Measurements from ENCODE around the gene RUVBL2. TPM values are rescaled to one million over a fixed set of nuclear protein-coding genes. Genes with fewer than 3 reads are reported as not detected.
A peak's percentile ranks its signal among the peaks of the same experiment; 100 is the strongest.

The RUVBL2 gene
- total RNA-seq, 1 experiment from 2014 or later = 107 TPM

DNA sequence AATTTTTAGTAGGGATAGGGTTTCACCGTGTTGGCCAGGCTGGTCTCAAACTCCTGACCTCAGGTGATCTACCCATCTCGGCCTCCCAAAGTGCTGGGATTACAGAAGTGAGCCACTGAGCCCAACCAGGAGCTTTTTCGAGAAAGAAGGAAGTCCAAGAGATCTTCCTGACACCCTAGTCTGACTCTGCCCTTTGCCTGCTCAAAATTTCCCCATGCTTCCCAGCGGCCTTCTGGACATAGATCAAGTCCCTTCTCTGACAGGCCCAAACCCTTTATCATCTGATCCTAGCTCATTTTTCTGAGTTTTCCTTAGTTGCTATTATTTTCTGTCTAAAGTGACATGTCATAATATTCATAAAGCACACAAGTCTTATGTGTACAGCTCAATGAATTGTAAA lies 40.5 kb upstream of the RUVBL2 start:
- H3K9ac ChIP-seq (ENCODE audit: low read length) = no peak overlapping the region
- H3K27ac ChIP-seq (ENCODE audit: low read length) = no peak overlapping the region
- no peak overlapping the region for H3K4me2 ChIP-seq (ENCODE audit: low read depth, low read length, poor library complexity, severe bottlenecking)

DNA sequence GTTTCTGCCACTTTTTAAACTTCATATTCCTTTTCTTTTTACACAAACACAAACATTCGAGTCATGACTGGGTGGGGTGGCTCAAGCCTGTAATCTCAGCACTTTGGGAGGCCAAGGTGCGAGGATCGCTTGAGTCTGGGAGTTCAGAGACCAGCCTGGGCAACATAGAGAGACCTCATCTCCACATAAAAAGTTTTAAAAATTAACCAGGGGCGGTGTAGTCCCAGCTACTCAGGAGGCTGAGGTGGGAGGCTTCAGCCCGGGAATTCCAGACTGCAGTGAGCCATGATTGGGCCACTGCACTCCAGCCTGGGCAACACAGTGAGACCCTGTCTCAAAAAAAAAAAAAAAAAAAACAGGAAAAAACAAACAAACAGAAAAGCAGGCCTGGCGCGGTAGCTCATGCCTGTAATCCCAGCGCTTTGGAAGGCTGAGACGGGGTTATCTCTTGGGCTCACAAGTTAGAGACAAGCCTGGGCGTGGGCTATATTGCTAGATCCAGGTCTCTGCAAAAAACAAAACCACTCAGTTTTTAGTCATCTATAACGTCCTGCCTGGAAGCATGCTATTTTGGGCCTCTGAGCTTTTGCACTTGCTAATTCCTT lies 39.6 kb upstream of the RUVBL2 start:
- Histone ChIP-seq H3K27me3 (ENCODE audit: low read length) (no peaks in the 10 kb centered on the region), H3K27ac (ENCODE audit: low read length) (no peak overlapping the region), H3K9me3 (ENCODE audit: low read length) (no peaks in the 10 kb centered on the region), H2AFZ (ENCODE audit: low read length) (peak overlapping the region; percentile 62), H3K9me2 (replicated peaks; ENCODE audit: insufficient read depth, low read length) (no peaks in the 10 kb centered on the region), H3K9ac (ENCODE audit: low read length) (peak overlapping the region; percentile 96), H4K20me1 (ENCODE audit: insufficient read depth, low read depth, low read length) (no peaks in the 10 kb centered on the region; the same call in 1 of the 2 replicates), H3K79me2 (ENCODE audit: low read length) (peaks cover 20% of the 10 kb centered on the region), H3K4me2 (ENCODE audit: low read depth, low read length, poor library complexity, severe bottlenecking) (peak overlapping the region; percentile 93), H3K4me1 (ENCODE audit: low read length) (peaks cover 14% of the 10 kb centered on the region), H3K4me3 (ENCODE audit: low read length) (peak overlapping the region; percentile 90), H3K36me3 (ENCODE audit: insufficient read depth, low read length) (peaks cover 10% of the 10 kb centered on the region; the same call in 1 of the 2 replicates)
- DNase-seq = peak; percentile 42

More for the DNA sequence above, 40.5 kb upstream of the RUVBL2 start:
- no peak overlapping the region for H3K4me3 ChIP-seq (ENCODE audit: low read length)
- no peaks in the 10 kb centered on the region for H3K27me3 ChIP-seq (ENCODE audit: low read length)
- H3K9me3 ChIP-seq (ENCODE audit: low read length) = no peaks in the 10 kb centered on the region
- peaks cover 20% of the 10 kb centered on the region for H3K79me2 ChIP-seq (ENCODE audit: low read length)
- H3K4me1 ChIP-seq (ENCODE audit: low read length) = peaks cover 14% of the 10 kb centered on the region
- peak; percentile 36 for DNase-seq
- H3K36me3 ChIP-seq (ENCODE audit: insufficient read depth, low read length) = peaks cover 10% of the 10 kb centered on the region; the same call in 1 of the 2 replicates
- H2AFZ ChIP-seq (ENCODE audit: low read length) = no peak overlapping the region
- H3K9me2 ChIP-seq (replicated peaks; ENCODE audit: insufficient read depth, low read length) = no peaks in the 10 kb centered on the region
- no peaks in the 10 kb centered on the region; the same call in 1 of the 2 replicates for H4K20me1 ChIP-seq (ENCODE audit: insufficient read depth, low read depth, low read length)

DNA sequence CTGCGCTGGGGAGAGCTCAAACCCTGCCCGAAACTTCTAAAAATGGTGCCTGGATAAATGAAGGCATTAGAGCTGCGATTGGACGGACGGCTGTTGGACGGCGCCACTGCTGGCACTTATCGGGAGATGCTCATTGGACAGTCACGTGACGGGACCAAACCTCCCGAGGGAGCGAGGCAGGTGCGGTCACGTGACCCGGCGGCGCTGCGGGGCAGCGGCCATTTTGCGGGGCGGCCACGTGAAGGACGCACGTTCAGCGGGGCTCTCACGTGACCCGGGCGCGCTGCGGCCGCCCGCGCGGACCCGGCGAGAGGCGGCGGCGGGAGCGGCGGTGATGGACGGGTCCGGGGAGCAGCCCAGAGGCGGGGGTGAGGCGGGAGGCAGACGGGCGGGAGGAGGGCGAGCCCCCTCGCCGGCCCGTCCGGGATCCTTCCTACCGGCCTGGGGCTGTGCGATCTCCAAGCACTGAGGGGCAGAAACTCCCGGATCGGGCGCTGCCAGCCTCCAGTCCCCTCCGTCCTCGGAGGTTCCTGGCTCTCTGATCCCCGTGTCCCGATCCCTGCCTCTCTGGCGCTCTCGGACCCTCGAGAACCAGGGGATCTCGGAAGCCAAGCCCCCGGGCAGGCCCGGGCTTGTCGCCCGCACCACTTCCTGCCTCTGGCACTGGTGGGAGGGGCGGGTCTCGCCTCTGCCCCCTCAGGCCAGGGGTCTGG lies 38.9 kb upstream of the RUVBL2 start, which contains the start of gene BAX:
TSS of gene BAX (plus strand) at position 281 of the 713 bp plus-strand sequence. CDS start at position 335, 54 bp downstream.
- Histone ChIP-seq H3K9me2 (replicated peaks; ENCODE audit: insufficient read depth, low read length) (no peaks in the 10 kb centered on the region), H2AFZ (ENCODE audit: low read length) (peak within 1 kb of the TSS; percentile 62), H3K79me2 (ENCODE audit: low read length) (peaks cover 20% of the 10 kb centered on the region), H3K4me2 (ENCODE audit: low read depth, low read length, poor library complexity, severe bottlenecking) (peak within 1 kb of the TSS; percentile 93), H3K9ac (ENCODE audit: low read length) (peak within 1 kb of the TSS; percentile 96), H3K4me1 (ENCODE audit: low read length) (peaks cover 14% of the 10 kb centered on the region), H4K20me1 (ENCODE audit: insufficient read depth, low read depth, low read length) (no peaks in the 10 kb centered on the region; the same call in 1 of the 2 replicates), H3K9me3 (ENCODE audit: low read length) (no peaks in the 10 kb centered on the region), H3K27ac (ENCODE audit: low read length) (peak within 1 kb of the TSS; percentile 62), H3K27me3 (ENCODE audit: low read length) (no peaks in the 10 kb centered on the region), H3K36me3 (ENCODE audit: insufficient read depth, low read length) (peaks cover 10% of the 10 kb centered on the region; the same call in 1 of the 2 replicates), H3K4me3 (ENCODE audit: low read length) (peak within 1 kb of the TSS; percentile 90)
- DNase-seq = peak; percentile 100

DNA sequence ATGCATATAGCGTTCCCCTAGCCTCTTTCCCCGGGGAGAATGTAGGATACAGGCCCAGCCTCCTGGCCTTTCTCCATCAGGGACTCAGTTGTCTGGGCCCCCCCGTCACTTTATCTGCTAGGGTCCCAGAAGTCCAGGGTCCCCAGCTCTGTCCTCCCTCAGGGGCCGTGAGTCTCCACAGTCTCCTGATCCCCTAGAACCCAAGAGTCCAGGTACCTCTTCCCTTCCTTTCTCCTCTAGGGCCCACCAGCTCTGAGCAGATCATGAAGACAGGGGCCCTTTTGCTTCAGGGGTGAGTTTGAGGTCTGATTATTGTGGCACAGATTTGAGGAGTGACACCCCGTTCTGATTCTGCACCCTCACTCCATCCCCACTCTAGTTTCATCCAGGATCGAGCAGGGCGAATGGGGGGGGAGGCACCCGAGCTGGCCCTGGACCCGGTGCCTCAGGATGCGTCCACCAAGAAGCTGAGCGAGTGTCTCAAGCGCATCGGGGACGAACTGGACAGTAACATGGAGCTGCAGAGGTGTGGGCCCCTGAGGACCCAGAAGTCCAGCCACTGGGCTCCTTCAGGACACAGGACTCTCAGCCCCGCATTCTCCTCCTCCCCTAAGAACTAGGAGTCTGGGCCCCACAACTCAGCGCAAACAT lies 38.3 kb upstream of the RUVBL2 start:
- peaks cover 14% of the 10 kb centered on the region for H3K4me1 ChIP-seq (ENCODE audit: low read length)
- peak overlapping the region; percentile 90 for H3K4me3 ChIP-seq (ENCODE audit: low read length)
- H3K4me2 ChIP-seq (ENCODE audit: low read depth, low read length, poor library complexity, severe bottlenecking) = peak overlapping the region; percentile 93
- H3K9me3 ChIP-seq (ENCODE audit: low read length) = no peaks in the 10 kb centered on the region
- H3K9ac ChIP-seq (ENCODE audit: low read length) = peak overlapping the region; percentile 96
- no peaks in the 10 kb centered on the region for H3K27me3 ChIP-seq (ENCODE audit: low read length)
- peak overlapping the region; percentile 62 for H3K27ac ChIP-seq (ENCODE audit: low read length)
- no peaks in the 10 kb centered on the region for H3K9me2 ChIP-seq (replicated peaks; ENCODE audit: insufficient read depth, low read length)
- no peaks in the 10 kb centered on the region; the same call in 1 of the 2 replicates for H4K20me1 ChIP-seq (ENCODE audit: insufficient read depth, low read depth, low read length)
- peak; percentile 38 for DNase-seq
- H3K36me3 ChIP-seq (ENCODE audit: insufficient read depth, low read length) = peaks cover 10% of the 10 kb centered on the region; the same call in 1 of the 2 replicates
- H2AFZ ChIP-seq (ENCODE audit: low read length) = no peak overlapping the region
- peaks cover 20% of the 10 kb centered on the region for H3K79me2 ChIP-seq (ENCODE audit: low read length)

DNA sequence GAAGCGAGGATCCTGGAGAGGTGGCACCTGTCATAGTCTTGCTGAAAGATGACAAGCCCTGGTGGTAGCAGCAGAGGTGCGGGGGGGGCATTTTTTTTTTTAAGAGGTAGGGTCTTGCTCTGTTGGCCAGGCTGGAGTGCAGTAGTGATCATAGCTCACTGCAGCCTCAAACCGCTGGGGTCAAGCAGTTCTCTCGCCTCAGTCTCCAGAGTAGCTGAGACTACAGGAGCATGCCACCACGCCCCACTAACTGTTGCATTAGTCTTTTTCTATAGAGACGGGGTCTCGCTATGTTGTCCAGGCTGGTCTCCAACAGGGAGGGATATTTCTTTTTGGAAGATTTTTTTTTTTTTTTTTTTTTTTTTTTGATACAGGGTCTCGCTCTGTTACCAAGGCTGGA lies 35.7 kb upstream of the RUVBL2 start:
- H3K36me3 ChIP-seq (ENCODE audit: insufficient read depth, low read length) = peaks cover 10% of the 10 kb centered on the region; the same call in 1 of the 2 replicates
- H3K27me3 ChIP-seq (ENCODE audit: low read length) = no peaks in the 10 kb centered on the region
- no peaks in the 10 kb centered on the region for H3K9me2 ChIP-seq (replicated peaks; ENCODE audit: insufficient read depth, low read length)
- no peak overlapping the region for H2AFZ ChIP-seq (ENCODE audit: low read length)
- peaks cover 20% of the 10 kb centered on the region for H3K79me2 ChIP-seq (ENCODE audit: low read length)
- H3K9me3 ChIP-seq (ENCODE audit: low read length) = no peaks in the 10 kb centered on the region
- peaks cover 29% of the 10 kb centered on the region for H3K4me1 ChIP-seq (ENCODE audit: low read length)
- no peaks in the 10 kb centered on the region; the same call in 1 of the 2 replicates for H4K20me1 ChIP-seq (ENCODE audit: insufficient read depth, low read depth, low read length)
- no peak overlapping the region for H3K27ac ChIP-seq (ENCODE audit: low read length)
- no peak overlapping the region for H3K9ac ChIP-seq (ENCODE audit: low read length)
- no peak overlapping the region for H3K4me2 ChIP-seq (ENCODE audit: low read depth, low read length, poor library complexity, severe bottlenecking)
- DNase-seq = no peak
- no peak overlapping the region for H3K4me3 ChIP-seq (ENCODE audit: low read length)

DNA sequence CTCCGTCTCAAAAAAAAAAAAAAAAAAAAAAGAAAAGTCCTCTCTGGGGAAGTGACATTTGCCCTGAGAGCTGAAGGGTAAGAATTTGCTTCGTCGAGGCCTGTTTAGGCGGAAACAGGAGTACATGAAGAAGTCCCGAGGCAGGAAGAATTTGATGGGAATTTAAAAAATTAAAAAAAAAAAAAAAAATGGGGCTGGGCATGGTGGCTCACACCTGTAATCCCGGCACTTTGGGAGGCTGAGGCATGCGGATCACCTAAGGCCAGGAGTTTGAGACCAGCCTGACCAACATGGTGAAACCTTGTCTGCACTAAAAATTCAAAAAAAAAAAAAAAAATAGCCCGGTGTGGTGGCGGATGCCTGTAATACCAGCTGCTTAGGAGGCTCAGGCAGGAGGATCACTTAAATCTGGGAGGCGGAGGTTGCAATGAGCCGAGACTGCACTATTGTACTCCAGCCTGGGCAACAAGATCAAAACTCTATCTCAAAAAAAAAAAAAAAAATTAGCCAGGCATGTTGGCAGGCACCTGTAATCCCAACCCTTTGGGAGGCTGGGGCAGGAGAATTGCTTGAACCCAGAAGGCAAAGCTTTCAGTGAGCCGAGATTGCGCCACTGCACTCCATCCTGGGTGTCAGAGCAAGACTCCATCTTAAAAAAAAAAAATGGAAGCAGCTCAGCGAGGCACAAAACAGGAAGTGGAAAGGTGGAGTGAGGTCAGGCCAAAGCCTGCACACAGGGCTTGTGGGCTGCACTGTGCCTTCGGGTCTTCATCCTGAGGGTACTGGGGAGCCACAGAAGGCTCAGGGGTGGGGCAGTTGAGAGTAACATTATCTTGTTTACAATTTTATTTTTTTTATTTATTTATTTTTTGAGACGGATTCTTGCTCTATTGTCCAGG lies 34.1 kb upstream of the RUVBL2 start:
- Histone ChIP-seq H3K9me3 (ENCODE audit: low read length) (no peaks in the 10 kb centered on the region), H3K4me1 (ENCODE audit: low read length) (peaks cover 41% of the 10 kb centered on the region), H2AFZ (ENCODE audit: low read length) (no peak overlapping the region), H3K36me3 (ENCODE audit: insufficient read depth, low read length) (peaks cover 10% of the 10 kb centered on the region; the same call in 1 of the 2 replicates), H3K9me2 (replicated peaks; ENCODE audit: insufficient read depth, low read length) (no peaks in the 10 kb centered on the region), H3K9ac (ENCODE audit: low read length) (no peak overlapping the region), H3K4me2 (ENCODE audit: low read depth, low read length, poor library complexity, severe bottlenecking) (no peak overlapping the region), H3K4me3 (ENCODE audit: low read length) (no peak overlapping the region), H3K27me3 (ENCODE audit: low read length) (no peaks in the 10 kb centered on the region), H3K79me2 (ENCODE audit: low read length) (peaks cover 20% of the 10 kb centered on the region), H3K27ac (ENCODE audit: low read length) (no peak overlapping the region), H4K20me1 (ENCODE audit: insufficient read depth, low read depth, low read length) (no peaks in the 10 kb centered on the region; the same call in 1 of the 2 replicates)
- peak; percentile 66 for DNase-seq

DNA sequence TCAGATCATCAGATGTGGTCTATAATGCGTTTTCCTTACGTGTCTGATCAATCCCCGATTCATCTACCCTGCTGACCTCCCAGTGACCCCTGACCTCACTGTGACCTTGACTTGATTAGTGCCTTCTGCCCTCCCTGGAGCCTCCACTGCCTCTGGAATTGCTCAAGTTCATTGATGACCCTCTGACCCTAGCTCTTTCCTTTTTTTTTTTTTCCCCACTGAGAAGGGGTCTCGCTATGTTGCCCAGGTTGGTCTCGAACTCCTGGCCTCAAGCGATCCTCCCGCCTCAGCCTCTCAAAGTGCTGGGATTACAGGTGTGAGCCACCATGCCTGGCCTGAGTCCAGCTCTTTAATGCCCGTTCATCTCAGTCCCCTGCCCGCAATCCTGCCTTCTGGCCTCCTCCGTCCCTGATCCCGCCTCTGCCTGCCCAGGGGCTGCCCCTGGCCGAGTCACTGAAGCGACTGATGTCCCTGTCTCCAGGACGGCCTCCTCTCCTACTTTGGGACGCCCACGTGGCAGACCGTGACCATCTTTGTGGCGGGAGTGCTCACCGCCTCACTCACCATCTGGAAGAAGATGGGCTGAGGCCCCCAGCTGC lies 32.5 kb upstream of the RUVBL2 start:
- Histone ChIP-seq H3K79me2 (ENCODE audit: low read length) (peaks cover 15% of the 10 kb centered on the region), H3K4me2 (ENCODE audit: low read depth, low read length, poor library complexity, severe bottlenecking) (no peak overlapping the region), H3K27me3 (ENCODE audit: low read length) (no peaks in the 10 kb centered on the region), H3K9me2 (replicated peaks; ENCODE audit: insufficient read depth, low read length) (no peaks in the 10 kb centered on the region), H3K9ac (ENCODE audit: low read length) (no peak overlapping the region), H3K27ac (ENCODE audit: low read length) (no peak overlapping the region), H2AFZ (ENCODE audit: low read length) (no peak overlapping the region), H3K4me1 (ENCODE audit: low read length) (peaks cover 37% of the 10 kb centered on the region), H4K20me1 (ENCODE audit: insufficient read depth, low read depth, low read length) (peaks cover 9% of the 10 kb centered on the region), H3K4me3 (ENCODE audit: low read length) (no peak overlapping the region), H3K9me3 (ENCODE audit: low read length) (no peaks in the 10 kb centered on the region), H3K36me3 (ENCODE audit: insufficient read depth, low read length) (peaks cover 12% of the 10 kb centered on the region)
- no peak for DNase-seq

Data from Karpas-422 (cell line).